ENCODE results near the gene ANAPC16.
A peak's percentile ranks its signal among the peaks of the same experiment; 100 is the strongest.
"Not testable (repeated sequence)": the region's sequence is repeated elsewhere in the genome, so short reads cannot be mapped to it uniquely, and the experiment has no call there.

The ANAPC16 gene

GRCh38 chr10:72276013-72276387 lies 60.2 kb downstream of the ANAPC16 start:
- peak overlapping the region; percentile 96 for H3K4me3 ChIP-seq (ENCODE audit: low read length)
- DNase-seq (ENCODE audit: low read depth), result peak; percentile 81
- no peak for TF ChIP-seq CTCF (IDR thresholded peaks at IDR 0.05; ENCODE audit: insufficient read depth, low read depth, low read length, missing control alignments)

- DNase-seq (ENCODE audit: low read depth), result peak; percentile 80
- peak overlapping the region; percentile 96 for H3K4me3 ChIP-seq (ENCODE audit: low read length)
- TF ChIP-seq CTCF (IDR thresholded peaks at IDR 0.05; ENCODE audit: insufficient read depth, low read depth, low read length, missing control alignments), result no peak
Observed at GRCh38 chr10:72276421-72277339, 60.9 kb downstream of the ANAPC16 start.

- H3K4me3 ChIP-seq (ENCODE audit: low read length), result no peak overlapping the region
- DNase-seq (ENCODE audit: low read depth), result no peak
- TF ChIP-seq CTCF (IDR thresholded peaks at IDR 0.05; ENCODE audit: insufficient read depth, low read depth, low read length, missing control alignments), result no peak
Observed at GRCh38 chr10:72277340-72277995, 61.7 kb downstream of the ANAPC16 start.

- no peak for DNase-seq (ENCODE audit: low read depth)
- no peak for TF ChIP-seq CTCF (IDR thresholded peaks at IDR 0.05; ENCODE audit: insufficient read depth, low read depth, low read length, missing control alignments)
- no peak overlapping the region for H3K4me3 ChIP-seq (ENCODE audit: low read length)
Observed at GRCh38 chr10:72277996-72278667, 62.3 kb downstream of the ANAPC16 start.

GRCh38 chr10:72278668-72279393 lies 63.0 kb downstream of the ANAPC16 start:
- no peak overlapping the region for H3K4me3 ChIP-seq (ENCODE audit: low read length)
- DNase-seq (ENCODE audit: low read depth), result no peak
- no peak for TF ChIP-seq CTCF (IDR thresholded peaks at IDR 0.05; ENCODE audit: insufficient read depth, low read depth, low read length, missing control alignments)

GRCh38 chr10:72279587-72279986 lies 63.8 kb downstream of the ANAPC16 start:
- DNase-seq (ENCODE audit: low read depth); H3K4me3 ChIP-seq (ENCODE audit: low read length): not testable (repeated sequence)

- no peak for TF ChIP-seq CTCF (IDR thresholded peaks at IDR 0.05; ENCODE audit: insufficient read depth, low read depth, low read length, missing control alignments)
- DNase-seq (ENCODE audit: low read depth), result no peak
- H3K4me3 ChIP-seq (ENCODE audit: low read length), result no peak overlapping the region
Observed at GRCh38 chr10:72283131-72283530, 67.3 kb downstream of the ANAPC16 start.

All from epithelial cell of esophagus (primary cell).